ENCODE data around the gene PHLPP1. TPM values are rescaled to one million over a fixed set of nuclear protein-coding genes. Genes with fewer than 3 reads are reported as not detected.

Gene PHLPP1
- total and polyA plus RNA-seq, 2 of the 4 experiments (the other 2 are of a cell fraction): 3.3 to 3.6 TPM

DNA sequence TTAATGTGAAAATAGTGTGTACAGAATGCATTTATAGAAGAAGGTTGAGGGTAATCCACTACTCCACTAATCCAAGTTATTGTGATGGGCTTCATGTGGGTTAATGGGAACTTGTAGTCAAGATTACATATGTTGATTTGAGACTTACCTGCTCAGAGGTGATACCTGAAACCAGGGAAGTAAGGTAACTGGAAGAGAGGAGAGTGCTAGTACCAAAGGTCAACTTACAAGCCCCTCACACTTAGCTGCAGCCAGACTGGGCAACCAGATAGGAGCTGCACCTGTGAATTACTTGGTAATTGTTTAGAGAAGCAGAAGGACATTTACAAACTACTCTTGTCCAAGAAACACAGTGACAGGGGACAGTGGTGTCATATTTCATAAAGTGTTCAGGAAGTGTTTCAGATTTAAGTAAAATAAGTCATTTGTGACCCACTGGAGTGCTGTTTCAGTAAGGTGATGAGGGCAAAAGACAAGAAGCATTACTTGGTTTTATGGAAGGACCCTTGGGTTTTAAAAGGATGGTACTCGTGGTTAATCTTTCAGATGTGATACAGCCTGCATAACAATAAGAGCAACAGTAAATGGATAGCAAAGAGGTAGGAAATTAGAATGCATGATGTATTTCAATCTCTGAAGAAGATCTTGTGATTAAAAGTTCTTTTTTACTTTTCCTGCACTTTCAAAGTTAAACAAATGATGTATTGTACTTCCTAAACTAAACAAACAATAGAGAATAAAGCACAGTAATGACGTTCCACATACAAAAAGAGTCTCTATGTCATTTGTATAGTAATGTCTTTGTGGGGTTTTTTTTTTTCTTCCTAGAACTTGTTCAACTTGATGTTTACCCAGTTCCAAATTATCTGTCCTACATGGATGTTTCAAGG lies 189.3 kb downstream of the PHLPP1 start (continued):
- TF ChIP-seq, protein P1, sequence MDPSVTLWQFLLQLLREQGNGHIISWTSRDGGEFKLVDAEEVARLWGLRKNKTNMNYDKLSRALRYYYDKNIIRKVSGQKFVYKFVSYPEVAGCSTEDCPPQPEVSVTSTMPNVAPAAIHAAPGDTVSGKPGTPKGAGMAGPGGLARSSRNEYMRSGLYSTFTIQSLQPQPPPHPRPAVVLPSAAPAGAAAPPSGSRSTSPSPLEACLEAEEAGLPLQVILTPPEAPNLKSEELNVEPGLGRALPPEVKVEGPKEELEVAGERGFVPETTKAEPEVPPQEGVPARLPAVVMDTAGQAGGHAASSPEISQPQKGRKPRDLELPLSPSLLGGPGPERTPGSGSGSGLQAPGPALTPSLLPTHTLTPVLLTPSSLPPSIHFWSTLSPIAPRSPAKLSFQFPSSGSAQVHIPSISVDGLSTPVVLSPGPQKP (IDR thresholded peaks at IDR 0.05; ENCODE audit: borderline replicate concordance, low read depth, low read length): no peak

DNA sequence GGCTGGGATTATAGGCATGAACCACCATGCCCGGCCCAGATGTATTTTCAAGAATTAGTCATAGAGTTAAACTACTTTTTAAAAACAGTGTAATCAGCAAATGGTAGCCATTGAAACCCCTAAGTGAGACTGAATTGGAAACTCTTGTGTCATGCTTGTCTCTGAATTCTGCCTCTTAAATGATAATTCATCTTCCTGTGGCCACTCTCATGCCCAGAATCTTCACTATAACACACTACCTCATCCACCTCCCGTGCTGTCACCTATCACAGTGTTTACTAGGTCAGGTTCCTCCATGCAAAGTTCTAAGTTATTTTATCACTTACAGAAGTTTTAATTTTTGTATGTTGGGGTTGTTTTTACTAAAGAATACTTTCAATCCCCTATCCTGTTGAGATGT lies 197.5 kb downstream of the PHLPP1 start:
- no peak overlapping the region for H3K4ac ChIP-seq (ENCODE audit: low read depth, low read length)
- H3K9me1 ChIP-seq (ENCODE audit: insufficient read depth, low read length): no peaks in the 10 kb centered on the region
- H3K27ac ChIP-seq (ENCODE audit: insufficient read depth, low read length): no peak overlapping the region
- WGBS, 2 experiments (ENCODE audit: extremely low coverage in 2 of 2, insufficient read length in 1 of 2): no CpG with 5 or more reads among the region's 2 CpGs
- H2AFZ ChIP-seq (replicated peaks; ENCODE audit: low read length, poor library complexity): no peak overlapping the region
- H3K9ac ChIP-seq (ENCODE audit: low read depth, low read length): no peak overlapping the region
- H3K36me3 ChIP-seq (ENCODE audit: control insufficient read depth, insufficient read depth, low read length): no peaks in the 10 kb centered on the region
- H3K4me1 ChIP-seq (ENCODE audit: control insufficient read depth, insufficient read depth, low read length): peaks cover 4% of the 10 kb centered on the region; the same call in 1 of the 2 replicates
- no TSS peak for BruUV-seq (replicated peaks)
- H4K8ac ChIP-seq (ENCODE audit: low read depth in 2 of 2, low read length in 2 of 2): no peak overlapping the region
- no peak overlapping the region for H3K56ac ChIP-seq (ENCODE audit: extremely low read depth, insufficient read depth, low read length)
- no peak overlapping the region for H2BK15ac ChIP-seq (ENCODE audit: low read depth, low read length)
- no peak overlapping the region for H2AK5ac ChIP-seq (ENCODE audit: low read depth, low read length)
- no peak overlapping the region for H2BK120ac ChIP-seq (ENCODE audit: low read depth, low read length)
- intact Hi-C loops (cut with micrococcal nuclease): no loop called here
- DNase-seq: no peak
- no peak overlapping the region for H2BK20ac ChIP-seq (ENCODE audit: low read depth, low read length)
- no peak overlapping the region for H4K91ac ChIP-seq (ENCODE audit: insufficient read depth, low read depth, low read length)
- CTCF ChIA-PET: interaction anchor here (0.7 kb wide), 1 partner anchor 20 kb away, joined by 5 read pairs; no protein-coding TSS in a partner anchor
- POLR2A ChIA-PET (ENCODE audit: unreplicated experiment): no interaction called here
- no peaks in the 10 kb centered on the region; a peak in 1 of 4 replicates for H3K79me1 ChIP-seq (ENCODE audit: low read depth in 1 of 2, low read length in 2 of 2)
- dilution Hi-C loops (cut with HindIII; ENCODE audit: low sequenced_read_pairs, unreplicated experiment): no loop called here
- no peaks in the 10 kb centered on the region for H3K27me3 ChIP-seq (ENCODE audit: control insufficient read depth, insufficient read depth, low read length)
- no peak overlapping the region for H3K4me3 ChIP-seq (ENCODE audit: insufficient read depth, low read depth, low read length)
- no peaks in the 10 kb centered on the region for H4K20me1 ChIP-seq (ENCODE audit: insufficient read depth, low read length)
- H3K18ac ChIP-seq (ENCODE audit: low read depth, low read length): no peak overlapping the region
- no peak overlapping the region for H3K23ac ChIP-seq (ENCODE audit: low read depth, low read length)
- no peaks in the 10 kb centered on the region for H3K9me3 ChIP-seq (ENCODE audit: control insufficient read depth, insufficient read depth, low read length)
- no peak overlapping the region for H2AK9ac ChIP-seq (replicated peaks; ENCODE audit: low read depth, low read length, poor library complexity)
- in situ Hi-C loops (cut with MboI; ENCODE audit: low sequenced_read_pairs): no loop called here
- no peak overlapping the region for H2BK5ac ChIP-seq (ENCODE audit: low read depth, low read length, poor library complexity, severe bottlenecking)
- ATAC-seq (ENCODE audit: low read depth): no peak
- no peak overlapping the region for H3K14ac ChIP-seq (replicated peaks; ENCODE audit: low read depth, low read length)
- no peak overlapping the region for H4K5ac ChIP-seq (ENCODE audit: low read depth, low read length)
- no peak overlapping the region for H3K4me2 ChIP-seq (ENCODE audit: low read depth, low read length)
- TF ChIP-seq, protein P2, sequence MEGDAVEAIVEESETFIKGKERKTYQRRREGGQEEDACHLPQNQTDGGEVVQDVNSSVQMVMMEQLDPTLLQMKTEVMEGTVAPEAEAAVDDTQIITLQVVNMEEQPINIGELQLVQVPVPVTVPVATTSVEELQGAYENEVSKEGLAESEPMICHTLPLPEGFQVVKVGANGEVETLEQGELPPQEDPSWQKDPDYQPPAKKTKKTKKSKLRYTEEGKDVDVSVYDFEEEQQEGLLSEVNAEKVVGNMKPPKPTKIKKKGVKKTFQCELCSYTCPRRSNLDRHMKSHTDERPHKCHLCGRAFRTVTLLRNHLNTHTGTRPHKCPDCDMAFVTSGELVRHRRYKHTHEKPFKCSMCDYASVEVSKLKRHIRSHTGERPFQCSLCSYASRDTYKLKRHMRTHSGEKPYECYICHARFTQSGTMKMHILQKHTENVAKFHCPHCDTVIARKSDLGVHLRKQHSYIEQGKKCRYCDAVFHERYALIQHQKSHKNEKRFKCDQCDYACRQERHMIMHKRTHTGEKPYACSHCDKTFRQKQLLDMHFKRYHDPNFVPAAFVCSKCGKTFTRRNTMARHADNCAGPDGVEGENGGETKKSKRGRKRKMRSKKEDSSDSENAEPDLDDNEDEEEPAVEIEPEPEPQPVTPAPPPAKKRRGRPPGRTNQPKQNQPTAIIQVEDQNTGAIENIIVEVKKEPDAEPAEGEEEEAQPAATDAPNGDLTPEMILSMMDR (conservative IDR thresholded peaks at IDR 0.05; ENCODE audit: low read depth, low read length): no peak
- TF ChIP-seq SMC3 (IDR thresholded peaks at IDR 0.05; ENCODE audit: low read depth, low read length) (no peak), POLR2A (IDR thresholded peaks at IDR 0.05; ENCODE audit: low read depth, low read length) (no peak), MXI1 (IDR thresholded peaks at IDR 0.05; ENCODE audit: borderline replicate concordance, low read depth, low read length) (no peak), RCOR1 (IDR thresholded peaks at IDR 0.05; ENCODE audit: insufficient replicate concordance, low read length) (no peak), RAD21 (IDR thresholded peaks at IDR 0.05; ENCODE audit: low read length) (no peak), FOS (IDR thresholded peaks at IDR 0.05; ENCODE audit: low read depth, low read length) (no peak), CHD1 (IDR thresholded peaks at IDR 0.05; ENCODE audit: low read depth, low read length) (no peak)
- TF ChIP-seq, protein P3, sequence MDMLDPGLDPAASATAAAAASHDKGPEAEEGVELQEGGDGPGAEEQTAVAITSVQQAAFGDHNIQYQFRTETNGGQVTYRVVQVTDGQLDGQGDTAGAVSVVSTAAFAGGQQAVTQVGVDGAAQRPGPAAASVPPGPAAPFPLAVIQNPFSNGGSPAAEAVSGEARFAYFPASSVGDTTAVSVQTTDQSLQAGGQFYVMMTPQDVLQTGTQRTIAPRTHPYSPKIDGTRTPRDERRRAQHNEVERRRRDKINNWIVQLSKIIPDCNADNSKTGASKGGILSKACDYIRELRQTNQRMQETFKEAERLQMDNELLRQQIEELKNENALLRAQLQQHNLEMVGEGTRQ (IDR thresholded peaks at IDR 0.05; ENCODE audit: low read depth, low read length): no peak
- TF ChIP-seq, protein P1 (IDR thresholded peaks at IDR 0.05; ENCODE audit: borderline replicate concordance, low read depth, low read length): no peak

All from IMR-90 (cell line).